ENCODE measurements around the gene RILP. TPM values are rescaled to one million over a fixed set of nuclear protein-coding genes. Genes with fewer than 3 reads are reported as not detected.

The RILP gene
- total and polyA plus RNA-seq, 2 of the 4 experiments (the other 2 are of a cell fraction) = 3.9 to 6.0 TPM

DNA sequence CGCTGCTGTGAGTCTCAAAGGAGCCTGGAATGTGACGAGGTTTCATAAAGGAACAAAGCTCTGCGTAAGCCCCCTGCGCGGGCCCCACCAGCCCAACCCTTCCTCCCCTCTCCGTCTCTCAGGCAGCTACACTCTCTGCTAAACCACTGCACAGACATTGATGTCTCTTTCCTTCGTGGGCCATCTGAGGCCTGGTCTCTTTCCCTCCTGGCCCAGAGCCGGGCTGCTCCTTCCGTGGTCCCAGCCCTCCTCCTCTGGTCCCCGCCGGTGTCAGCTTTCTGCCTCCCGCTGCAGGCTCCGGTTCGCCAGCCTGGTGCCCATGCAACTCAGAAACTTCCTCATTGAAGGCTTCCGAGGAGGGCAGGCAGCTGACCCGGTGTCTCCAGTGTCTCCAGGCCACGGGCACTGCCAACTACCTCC lies 11.5 kb downstream of the RILP start:
- no peaks in the 10 kb centered on the region for H3K4me1 ChIP-seq (ENCODE audit: control insufficient read depth, insufficient read depth, low read length)
- no peak overlapping the region for H2BK5ac ChIP-seq (ENCODE audit: low read depth, low read length, poor library complexity, severe bottlenecking)
- H3K27ac ChIP-seq (ENCODE audit: insufficient read depth, low read length) = no peak overlapping the region
- dilution Hi-C loops (cut with HindIII; ENCODE audit: low sequenced_read_pairs, unreplicated experiment) (no loop called here), intact Hi-C loops (cut with micrococcal nuclease) (no loop called here), in situ Hi-C loops (cut with MboI; ENCODE audit: low sequenced_read_pairs) (no loop called here)
- H2BK120ac ChIP-seq (ENCODE audit: low read depth, low read length) = no peak overlapping the region
- no peak overlapping the region for H3K56ac ChIP-seq (ENCODE audit: extremely low read depth, insufficient read depth, low read length)
- no peaks in the 10 kb centered on the region for H3K9me3 ChIP-seq (ENCODE audit: control insufficient read depth, insufficient read depth, low read length)
- H3K36me3 ChIP-seq (ENCODE audit: control insufficient read depth, insufficient read depth, low read length) = no peaks in the 10 kb centered on the region
- ChIA-PET CTCF (no interaction called here), POLR2A (ENCODE audit: unreplicated experiment) (no interaction called here)
- H3K4me3 ChIP-seq (ENCODE audit: insufficient read depth, low read depth, low read length) = no peak overlapping the region
- no peak overlapping the region for H2BK20ac ChIP-seq (ENCODE audit: low read depth, low read length)
- 70% methylated on average over 12 of the region's 17 CpGs; no CpG with 5 or more reads in 1 of the 2 experiments for WGBS, 2 experiments (ENCODE audit: extremely low coverage in 2 of 2, insufficient read length in 1 of 2)
- H3K4ac ChIP-seq (ENCODE audit: low read depth, low read length) = no peak overlapping the region
- H3K9ac ChIP-seq (ENCODE audit: low read depth, low read length) = no peak overlapping the region
- H2AK9ac ChIP-seq (replicated peaks; ENCODE audit: low read depth, low read length, poor library complexity) = no peak overlapping the region
- H4K91ac ChIP-seq (ENCODE audit: insufficient read depth, low read depth, low read length) = no peak overlapping the region
- ATAC-seq (ENCODE audit: low read depth) (no peak), DNase-seq (no peak)
- H4K20me1 ChIP-seq (ENCODE audit: insufficient read depth, low read length) = no peaks in the 10 kb centered on the region
- no peaks in the 10 kb centered on the region for H3K9me1 ChIP-seq (ENCODE audit: insufficient read depth, low read length)
- H3K23ac ChIP-seq (ENCODE audit: low read depth, low read length) = no peak overlapping the region
- H2AFZ ChIP-seq (replicated peaks; ENCODE audit: low read length, poor library complexity) = no peak overlapping the region
- BruUV-seq (replicated peaks) = no TSS peak
- no peak overlapping the region for H2BK15ac ChIP-seq (ENCODE audit: low read depth, low read length)
- no peaks in the 10 kb centered on the region for H3K79me1 ChIP-seq (ENCODE audit: low read depth in 1 of 2, low read length in 2 of 2)
- no peak overlapping the region for H3K18ac ChIP-seq (ENCODE audit: low read depth, low read length)
- H3K4me2 ChIP-seq (ENCODE audit: low read depth, low read length) = no peak overlapping the region
- H3K14ac ChIP-seq (replicated peaks; ENCODE audit: low read depth, low read length) = no peak overlapping the region
- no peaks in the 10 kb centered on the region; the same call in 1 of the 2 replicates for H3K27me3 ChIP-seq (ENCODE audit: control insufficient read depth, insufficient read depth, low read length)
- no peak overlapping the region for H4K5ac ChIP-seq (ENCODE audit: low read depth, low read length)
- H2AK5ac ChIP-seq (ENCODE audit: low read depth, low read length) = no peak overlapping the region; the same call in 1 of the 2 replicates
- no peak overlapping the region for H4K8ac ChIP-seq (ENCODE audit: low read depth in 2 of 2, low read length in 2 of 2)
- TF ChIP-seq, protein P1, sequence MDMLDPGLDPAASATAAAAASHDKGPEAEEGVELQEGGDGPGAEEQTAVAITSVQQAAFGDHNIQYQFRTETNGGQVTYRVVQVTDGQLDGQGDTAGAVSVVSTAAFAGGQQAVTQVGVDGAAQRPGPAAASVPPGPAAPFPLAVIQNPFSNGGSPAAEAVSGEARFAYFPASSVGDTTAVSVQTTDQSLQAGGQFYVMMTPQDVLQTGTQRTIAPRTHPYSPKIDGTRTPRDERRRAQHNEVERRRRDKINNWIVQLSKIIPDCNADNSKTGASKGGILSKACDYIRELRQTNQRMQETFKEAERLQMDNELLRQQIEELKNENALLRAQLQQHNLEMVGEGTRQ (IDR thresholded peaks at IDR 0.05; ENCODE audit: low read depth, low read length) = no peak
- no peak for TF ChIP-seq MAFK (IDR thresholded peaks at IDR 0.05; ENCODE audit: low read depth, low read length)
- no peak for TF ChIP-seq RFX5 (IDR thresholded peaks at IDR 0.05; ENCODE audit: low read depth, low read length)
- TF ChIP-seq RCOR1 (IDR thresholded peaks at IDR 0.05; ENCODE audit: insufficient replicate concordance, low read length) = no peak
- no peak for TF ChIP-seq CTCF (conservative IDR thresholded peaks at IDR 0.05; ENCODE audit: low read depth, low read length)
- TF ChIP-seq, protein P2, sequence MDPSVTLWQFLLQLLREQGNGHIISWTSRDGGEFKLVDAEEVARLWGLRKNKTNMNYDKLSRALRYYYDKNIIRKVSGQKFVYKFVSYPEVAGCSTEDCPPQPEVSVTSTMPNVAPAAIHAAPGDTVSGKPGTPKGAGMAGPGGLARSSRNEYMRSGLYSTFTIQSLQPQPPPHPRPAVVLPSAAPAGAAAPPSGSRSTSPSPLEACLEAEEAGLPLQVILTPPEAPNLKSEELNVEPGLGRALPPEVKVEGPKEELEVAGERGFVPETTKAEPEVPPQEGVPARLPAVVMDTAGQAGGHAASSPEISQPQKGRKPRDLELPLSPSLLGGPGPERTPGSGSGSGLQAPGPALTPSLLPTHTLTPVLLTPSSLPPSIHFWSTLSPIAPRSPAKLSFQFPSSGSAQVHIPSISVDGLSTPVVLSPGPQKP (IDR thresholded peaks at IDR 0.05; ENCODE audit: borderline replicate concordance, low read depth, low read length) = no peak
- TF ChIP-seq FOS (IDR thresholded peaks at IDR 0.05; ENCODE audit: low read depth, low read length) = no peak
- TF ChIP-seq CHD1 (IDR thresholded peaks at IDR 0.05; ENCODE audit: low read depth, low read length) = no peak
- no peak for TF ChIP-seq SMC3 (IDR thresholded peaks at IDR 0.05; ENCODE audit: low read depth, low read length)
- TF ChIP-seq CEBPB (IDR thresholded peaks at IDR 0.05; ENCODE audit: low read depth, low read length) = no peak
- TF ChIP-seq BHLHE40 (IDR thresholded peaks at IDR 0.05; ENCODE audit: low read depth, low read length) = no peak
- TF ChIP-seq POLR2A (IDR thresholded peaks at IDR 0.05; ENCODE audit: low read depth, low read length) = no peak
- TF ChIP-seq NFE2L2 (IDR thresholded peaks at IDR 0.05; ENCODE audit: low read depth, low read length) = no peak
- TF ChIP-seq RAD21 (IDR thresholded peaks at IDR 0.05; ENCODE audit: low read length) = no peak

Measured in IMR-90 (cell line).